ENCODE measurements around the gene SLC4A2.

GRCh38 chr7:151110236-151110940 is 51.0 kb downstream of the SLC4A2 start:
- TF ChIP-seq CTCF (conservative IDR thresholded peaks at IDR 0.05; ENCODE audit: low read length) (no peak), EZH2phosphoT487 (IDR thresholded peaks at IDR 0.05; ENCODE audit: borderline replicate concordance, low read depth, low read length) (no peak)

Data from OCI-LY7 (cell line).